ENCODE results near the gene GINS3. TPM values are rescaled to one million over a fixed set of nuclear protein-coding genes. Genes with fewer than 3 reads are reported as not detected.

Gene GINS3
- total RNA-seq, 1 donor from 2014 or later: 14.7 TPM

- Mint-ChIP-seq H3K9me3 (no peaks in the 10 kb centered on the region), H3K27me3 (peaks cover 40% of the 10 kb centered on the region), H3K36me3 (no peaks in the 10 kb centered on the region), H3K4me1 (ENCODE audit: unreplicated experiment) (no peaks in the 10 kb centered on the region), H3K4me3 (no peak overlapping the region), H3K27ac (no peak overlapping the region)
- DNase-seq (ENCODE audit: extremely low spot score, unreplicated experiment): no peak
- no peak for TF ChIP-seq CTCF (conservative IDR thresholded peaks at IDR 0.05)
These were observed 13.9 kb upstream of the GINS3 start for GRCh38 chr16:58378401-58378800.

GRCh38 chr16:58379736-58380135 lies 12.5 kb upstream of the GINS3 start:
- peaks cover 41% of the 10 kb centered on the region for H3K27me3 Mint-ChIP-seq
- no peaks in the 10 kb centered on the region for H3K9me3 Mint-ChIP-seq
- no peak overlapping the region for H3K4me3 Mint-ChIP-seq
- H3K4me1 Mint-ChIP-seq (ENCODE audit: unreplicated experiment): no peaks in the 10 kb centered on the region
- H3K36me3 Mint-ChIP-seq: no peaks in the 10 kb centered on the region
- H3K27ac Mint-ChIP-seq: no peak overlapping the region
- no peak for DNase-seq (ENCODE audit: extremely low spot score, unreplicated experiment)
- no peak for TF ChIP-seq CTCF (conservative IDR thresholded peaks at IDR 0.05)

GRCh38 chr16:58381661-58382060 lies 10.6 kb upstream of the GINS3 start:
- Mint-ChIP-seq H3K27me3 (peaks cover 44% of the 10 kb centered on the region), H3K27ac (no peak overlapping the region), H3K9me3 (no peaks in the 10 kb centered on the region), H3K36me3 (no peaks in the 10 kb centered on the region), H3K4me1 (ENCODE audit: unreplicated experiment) (no peaks in the 10 kb centered on the region), H3K4me3 (no peak overlapping the region)
- no peak for TF ChIP-seq CTCF (conservative IDR thresholded peaks at IDR 0.05)
- DNase-seq (ENCODE audit: extremely low spot score, unreplicated experiment): no peak

GRCh38 chr16:58384437-58385055 lies 7.7 kb upstream of the GINS3 start:
- Mint-ChIP-seq H3K4me1 (ENCODE audit: unreplicated experiment) (no peaks in the 10 kb centered on the region), H3K27me3 (peaks cover 42% of the 10 kb centered on the region), H3K4me3 (no peak overlapping the region), H3K36me3 (no peaks in the 10 kb centered on the region), H3K27ac (no peak overlapping the region), H3K9me3 (no peaks in the 10 kb centered on the region)
- no peak for TF ChIP-seq CTCF (conservative IDR thresholded peaks at IDR 0.05)
- no peak for DNase-seq (ENCODE audit: extremely low spot score, unreplicated experiment)

- TF ChIP-seq CTCF (conservative IDR thresholded peaks at IDR 0.05): no peak
- Mint-ChIP-seq H3K36me3 (no peaks in the 10 kb centered on the region), H3K9me3 (no peaks in the 10 kb centered on the region), H3K27ac (no peak overlapping the region), H3K27me3 (peaks cover 45% of the 10 kb centered on the region), H3K4me1 (ENCODE audit: unreplicated experiment) (no peaks in the 10 kb centered on the region), H3K4me3 (no peak overlapping the region)
- DNase-seq (ENCODE audit: extremely low spot score, unreplicated experiment): no peak
These were observed 7.0 kb upstream of the GINS3 start for GRCh38 chr16:58385218-58385773.

Data from type B pancreatic cell (in vitro differentiated cells).